Testis (tissue), 3 donors: ENCODE data around the gene MFSD11. TPM values are rescaled to one million over a fixed set of nuclear protein-coding genes. Genes with fewer than 3 reads are reported as not detected.
"Not testable (repeated sequence)": the region's sequence is repeated elsewhere in the genome, so short reads cannot be mapped to it uniquely, and the experiment has no call there.

ENCODE experiments used
- DNase-seq: peaks from one replicate; pipeline ENCODE4 v3.0.0-alpha.2; 2019
- H3K27ac ChIP-seq, 2 donors: fragments of 200-600 bp; sonication (generic); one replicate each; pipeline ENCODE4 v1.5.1; 2019
- H3K27me3 ChIP-seq: fragments of 200-600 bp; sonication (generic); one replicate; pipeline ENCODE4 v1.5.1; 2019
- H3K36me3 ChIP-seq: fragments of 200-600 bp; sonication (generic); one replicate; pipeline ENCODE4 v1.5.1; 2017; ENCODE audit warnings: low read depth; ENCODE audit errors: missing control alignments
- H3K4me1 ChIP-seq: fragments of 200-600 bp; sonication (generic); one replicate; pipeline ENCODE4 v1.5.1; 2019
- H3K4me3 ChIP-seq, 2 donors: fragments of 200-600 bp; sonication (generic); one replicate each; pipeline ENCODE4 v1.5.1; 2017 to 2019
- H3K9me3 ChIP-seq: fragments of 200-600 bp; sonication (generic); one replicate; pipeline ENCODE4 v1.5.1; 2017
- CTCF ChIP-seq, 3 experiments: fragments of 450-650 bp in 2 of 3; fragments of 200-600 bp in 1 of 3; sonication (generic) in 1 of 3; IDR thresholded peaks; one replicate each; pipeline ENCODE4 v1.5.1; 2016 to 2019; ENCODE audit warnings: antibody characterized with exemption in 3 of 3, mild to moderate bottlenecking in 2 of 3, moderate library complexity in 1 of 3
- POLR2A ChIP-seq: fragments of 450-650 bp; IDR thresholded peaks from one replicate; pipeline ENCODE4 v1.6.1; 2017; ENCODE audit warnings: antibody characterized with exemption, mild to moderate bottlenecking, moderate library complexity
- WGBS, 2 donors: methylation state at CpG; one replicate each; pipeline ENCODE4 v1.1.5; 2018; 5-methylcytosine and 5-hydroxymethylcytosine counted together
- intact Hi-C: fragments of 100-400 bp; cut with DNase I; formaldehyde crosslinking; loops from one replicate; pipeline ENCODE4 v1.15.1; 2023; ENCODE audit warnings: low total_unique reads
- polyA plus RNA-seq: library from polyadenylated mRNA; stranded (reverse); fragments of 350-450 nt; fragmentation: Illumina TruSeq; extraction: RNeasy Lipid Tissue Mini Kit (QIAGEN cat#74804); gene quantifications from one replicate; pipeline ENCODE4 v1.2.3, GENCODE V29; 2014; ENCODE audit warnings: low read depth, low replicate concordance; ENCODE audit not compliant: insufficient read depth
- total RNA-seq, 2 donors: library from RNA; depleted of rRNA; stranded (reverse); fragments of >200 nt; gene quantifications; one replicate each; pipeline ENCODE4 v1.2.3, GENCODE V29; 2016

MFSD11 gene
- total and polyA plus RNA-seq, 3 donors from 2014 or later = 38.5 to 102 (median 51.7) TPM

GRCh38 chr17:76793775-76794174 is 55.9 kb downstream of the MFSD11 start:
- DNase-seq = no peak
- Histone ChIP-seq H3K27ac (no peak overlapping the region), H3K27me3 (no peaks in the 10 kb centered on the region), H3K9me3 (no peaks in the 10 kb centered on the region), H3K4me1 (peaks cover 4% of the 10 kb centered on the region), H3K4me3 (no peak overlapping the region), H3K36me3 (no peaks in the 10 kb centered on the region)
- intact Hi-C loops = no loop called here
- TF ChIP-seq POLR2A (no peak), CTCF (IDR thresholded peaks at IDR 0.05) (no peak)
- WGBS, 2 donors = 85 to 89% methylated on average over 4 of the region's 4 CpGs

GRCh38 chr17:76796081-76796480 is 58.2 kb downstream of the MFSD11 start:
- TF ChIP-seq CTCF (IDR thresholded peaks at IDR 0.05) = no peak
- TF ChIP-seq POLR2A = no peak
- Histone ChIP-seq H3K27me3 (no peaks in the 10 kb centered on the region), H3K27ac (no peak overlapping the region), H3K9me3 (no peaks in the 10 kb centered on the region), H3K36me3 (no peaks in the 10 kb centered on the region), H3K4me3 (no peak overlapping the region), H3K4me1 (peaks cover under 1% of the 10 kb centered on the region)
- 89 to 94% methylated on average over 3 of the region's 3 CpGs for WGBS, 2 donors
- no peak for DNase-seq
- intact Hi-C loops = no loop called here

- intact Hi-C loops = no loop called here
- no peak for DNase-seq
- TF ChIP-seq CTCF (IDR thresholded peaks at IDR 0.05) = no peak
- TF ChIP-seq POLR2A = no peak
- Histone ChIP-seq H3K36me3 (no peaks in the 10 kb centered on the region), H3K4me3 (no peak overlapping the region), H3K9me3 (no peaks in the 10 kb centered on the region), H3K27me3 (no peaks in the 10 kb centered on the region), H3K4me1 (no peaks in the 10 kb centered on the region), H3K27ac (no peak overlapping the region)
- WGBS, 2 donors = 64 to 66% methylated on average over 6 of the region's 6 CpGs
Observed at GRCh38 chr17:76797241-76797840, 59.4 kb downstream of the MFSD11 start.

- 90 to 96% methylated on average over 3 to 5 of the region's 5 CpGs for WGBS, 2 donors
- H3K36me3 ChIP-seq = no peaks in the 10 kb centered on the region
- H3K9me3 ChIP-seq = no peaks in the 10 kb centered on the region
- intact Hi-C loops = no loop called here
- DNase-seq = no peak
- no peak for TF ChIP-seq CTCF (IDR thresholded peaks at IDR 0.05)
- TF ChIP-seq POLR2A = no peak
- no peaks in the 10 kb centered on the region for H3K4me1 ChIP-seq
- H3K27me3 ChIP-seq = no peaks in the 10 kb centered on the region
- H3K4me3 ChIP-seq = no peak overlapping the region
- no peak overlapping the region for H3K27ac ChIP-seq
Observed at GRCh38 chr17:76801706-76802105, 63.8 kb downstream of the MFSD11 start.

GRCh38 chr17:76805319-76805718 is 67.4 kb downstream of the MFSD11 start:
- no peak for DNase-seq
- no peaks in the 10 kb centered on the region for H3K9me3 ChIP-seq
- TF ChIP-seq CTCF (IDR thresholded peaks at IDR 0.05) = no peak
- TF ChIP-seq POLR2A = no peak
- intact Hi-C loops = no loop called here
- no peaks in the 10 kb centered on the region for H3K4me1 ChIP-seq
- H3K36me3 ChIP-seq = no peaks in the 10 kb centered on the region
- 83 to 89% methylated on average over 9 of the region's 9 CpGs for WGBS, 2 donors
- no peak overlapping the region for H3K27ac ChIP-seq
- H3K4me3 ChIP-seq = no peak overlapping the region
- H3K27me3 ChIP-seq = no peaks in the 10 kb centered on the region

GRCh38 chr17:76806151-76806550 is 68.2 kb downstream of the MFSD11 start:
- H3K9me3 ChIP-seq, intact Hi-C loops, DNase-seq, H3K36me3 ChIP-seq, H3K27me3 ChIP-seq, H3K27ac ChIP-seq, H3K4me1 ChIP-seq: not testable (repeated sequence)
- H3K4me3 ChIP-seq = peak overlapping the region in 1 of 2 donors; percentile 6
- 79% methylated on average over 27 of the region's 32 CpGs; no CpG with 5 or more reads in 1 of the 2 donors for WGBS, 2 donors

GRCh38 chr17:76806767-76807166 is 68.8 kb downstream of the MFSD11 start:
- H3K27ac ChIP-seq, H3K4me3 ChIP-seq, intact Hi-C loops, H3K4me1 ChIP-seq, H3K27me3 ChIP-seq, H3K9me3 ChIP-seq, H3K36me3 ChIP-seq: not testable (repeated sequence)
- 66 to 83% methylated on average over 4 of the region's 4 CpGs for WGBS, 2 donors
- peak; percentile 72 for DNase-seq
